Ascending aorta (tissue), 2 donors: ENCODE data around the gene DHX16. TPM values are rescaled to one million over a fixed set of nuclear protein-coding genes. Genes with fewer than 3 reads are reported as not detected.
"Not testable (repeated sequence)": the region's sequence is repeated elsewhere in the genome, so short reads cannot be mapped to it uniquely, and the experiment has no call there.

ENCODE experiments used
- DNase-seq, 2 donors: peaks; one replicate each; pipeline ENCODE4 v3.0.0-alpha.2; 2019; ENCODE audit warnings: low spot score in 2 of 2
- H3K27ac ChIP-seq, 2 donors: fragments of 200-600 bp; sonication (generic); one replicate each; pipeline ENCODE4 v1.5.1; 2016 to 2017; ENCODE audit warnings: mild to moderate bottlenecking in 1 of 2
- H3K27me3 ChIP-seq: fragments of 200-600 bp; sonication (generic); one replicate; pipeline ENCODE4 v1.5.1; 2017
- H3K36me3 ChIP-seq, 2 donors: fragments of 200-600 bp; sonication (generic); one replicate each; pipeline ENCODE4 v1.5.1; 2016
- H3K4me1 ChIP-seq, 2 donors: fragments of 200-600 bp; sonication (generic); one replicate each; pipeline ENCODE4 v1.5.1; 2016 to 2017; ENCODE audit warnings: mild to moderate bottlenecking in 1 of 2
- H3K4me3 ChIP-seq, 2 donors: fragments of 200-600 bp; sonication (generic); one replicate each; pipeline ENCODE4 v1.5.1; 2016 to 2017; ENCODE audit warnings: mild to moderate bottlenecking in 1 of 2
- H3K9me3 ChIP-seq, 2 donors: fragments of 200-600 bp; sonication (generic); one replicate each; pipeline ENCODE4 v1.5.1; 2016
- CTCF ChIP-seq, 3 experiments: fragments of 200-600 bp in 2 of 3; fragments of 450-650 bp in 1 of 3; sonication (generic) in 2 of 3; IDR thresholded peaks; one replicate each; pipeline ENCODE4 v1.5.1; 2016 to 2019; ENCODE audit warnings: antibody characterized with exemption in 3 of 3, mild to moderate bottlenecking in 1 of 3, moderate library complexity in 1 of 3
- intact Hi-C: fragments of 100-400 bp; cut with DNase I; formaldehyde crosslinking; loops from one replicate; pipeline ENCODE4 v1.15.1; 2023
- total RNA-seq: library from RNA; depleted of rRNA; stranded (reverse); fragments of >200 nt; gene quantifications from one replicate; pipeline ENCODE4 v1.1.0, GENCODE V29; 2016

DHX16 gene
- total RNA-seq, 1 donor from 2014 or later: 39.2 TPM

GRCh38 chr6:30664994-30665767 is 7.6 kb downstream of the DHX16 start:
- TF ChIP-seq CTCF (IDR thresholded peaks at IDR 0.05): no peak
- Histone ChIP-seq H3K36me3 (peaks cover 78 to 97% of the 10 kb centered on the region in 2 donors), H3K27ac (no peak overlapping the region), H3K27me3 (no peaks in the 10 kb centered on the region), H3K4me1 (no peaks in the 10 kb centered on the region), H3K4me3 (no peak overlapping the region), H3K9me3 (no peaks in the 10 kb centered on the region)
- DNase-seq: no peak
- intact Hi-C loops: no loop called here

- DNase-seq, H3K4me1 ChIP-seq, intact Hi-C loops, H3K27ac ChIP-seq, H3K9me3 ChIP-seq, H3K27me3 ChIP-seq, H3K4me3 ChIP-seq: not testable (repeated sequence)
- peaks cover 89 to 99% of the 10 kb centered on the region in 2 donors for H3K36me3 ChIP-seq
Measured at GRCh38 chr6:30657922-30658321, 14.9 kb downstream of the DHX16 start.

DNA sequence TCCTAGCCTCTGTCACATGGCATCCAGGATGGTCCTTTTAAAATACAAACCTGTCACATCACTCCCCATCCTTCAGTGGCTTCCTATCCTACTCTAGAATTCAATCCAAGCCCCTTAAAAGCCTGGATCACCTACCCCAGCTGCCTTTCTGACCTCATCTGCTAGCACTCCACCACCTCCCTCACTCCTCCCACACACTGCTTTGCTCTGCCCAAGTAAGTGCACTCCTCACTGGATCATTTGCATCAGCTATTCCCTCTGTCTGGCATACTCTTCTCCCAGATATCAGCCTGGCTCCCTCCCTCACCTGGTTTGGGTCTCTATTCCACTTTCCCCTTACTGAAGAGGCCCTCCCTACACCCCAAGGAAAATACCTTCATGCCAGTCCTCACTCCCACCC is 15.4 kb downstream of the DHX16 start:
- Histone ChIP-seq H3K27ac (no peak overlapping the region), H3K36me3 (peaks cover 85 to 99% of the 10 kb centered on the region in 2 donors), H3K4me1 (no peaks in the 10 kb centered on the region), H3K4me3 (no peak overlapping the region), H3K9me3 (no peaks in the 10 kb centered on the region), H3K27me3 (no peaks in the 10 kb centered on the region)
- intact Hi-C loops: no loop called here
- DNase-seq: no peak
- TF ChIP-seq CTCF (IDR thresholded peaks at IDR 0.05): no peak

DNA sequence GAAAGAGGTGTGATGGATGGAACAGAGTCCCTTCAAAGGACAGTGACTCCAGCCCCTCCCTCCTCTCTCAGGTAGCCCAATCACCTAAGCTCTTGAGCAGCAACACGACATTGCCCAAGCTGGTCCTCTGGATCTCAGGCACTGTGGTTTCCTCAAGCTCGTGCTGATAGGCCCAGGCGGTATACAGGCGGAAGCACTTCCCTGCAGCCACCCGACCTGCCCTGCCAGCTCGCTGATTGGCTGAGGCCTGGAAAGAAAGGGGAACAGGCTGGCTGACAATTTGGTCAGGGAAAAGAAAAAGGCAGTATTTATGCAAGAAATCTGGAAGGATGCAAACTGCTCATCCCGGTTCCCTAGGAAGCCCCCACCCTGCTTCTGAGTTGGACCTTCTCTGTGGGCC is 16.3 kb downstream of the DHX16 start:
- no peak overlapping the region for H3K27ac ChIP-seq
- intact Hi-C loops: no loop called here
- H3K27me3 ChIP-seq: no peaks in the 10 kb centered on the region
- DNase-seq: no peak
- peaks cover 84 to 99% of the 10 kb centered on the region in 2 donors for H3K36me3 ChIP-seq
- no peak for TF ChIP-seq CTCF (IDR thresholded peaks at IDR 0.05)
- no peaks in the 10 kb centered on the region for H3K9me3 ChIP-seq
- H3K4me1 ChIP-seq: no peaks in the 10 kb centered on the region
- H3K4me3 ChIP-seq: no peak overlapping the region

GRCh38 chr6:30655743-30656094 is 17.1 kb downstream of the DHX16 start:
- no peak for DNase-seq
- no peaks in the 10 kb centered on the region for H3K4me1 ChIP-seq
- H3K36me3 ChIP-seq: peaks cover 84 to 97% of the 10 kb centered on the region in 2 donors
- no peaks in the 10 kb centered on the region for H3K27me3 ChIP-seq
- no peak overlapping the region for H3K4me3 ChIP-seq
- intact Hi-C loops: no loop called here
- no peak for TF ChIP-seq CTCF (IDR thresholded peaks at IDR 0.05)
- H3K27ac ChIP-seq: no peak overlapping the region
- no peaks in the 10 kb centered on the region for H3K9me3 ChIP-seq

- Histone ChIP-seq H3K4me3 (no peak overlapping the region), H3K27ac (no peak overlapping the region), H3K9me3 (no peaks in the 10 kb centered on the region), H3K27me3 (no peaks in the 10 kb centered on the region), H3K36me3 (peaks cover 82 to 92% of the 10 kb centered on the region in 2 donors), H3K4me1 (no peaks in the 10 kb centered on the region)
- no peak for DNase-seq
- no peak for TF ChIP-seq CTCF (IDR thresholded peaks at IDR 0.05)
- intact Hi-C loops: no loop called here
Measured at GRCh38 chr6:30654798-30655742, 17.7 kb downstream of the DHX16 start.
